ENCODE measurements around the gene IFNA21.
"Not testable (repeated sequence)": the region's sequence is repeated elsewhere in the genome, so short reads cannot be mapped to it uniquely, and the experiment has no call there.

IFNA21 gene

DNA sequence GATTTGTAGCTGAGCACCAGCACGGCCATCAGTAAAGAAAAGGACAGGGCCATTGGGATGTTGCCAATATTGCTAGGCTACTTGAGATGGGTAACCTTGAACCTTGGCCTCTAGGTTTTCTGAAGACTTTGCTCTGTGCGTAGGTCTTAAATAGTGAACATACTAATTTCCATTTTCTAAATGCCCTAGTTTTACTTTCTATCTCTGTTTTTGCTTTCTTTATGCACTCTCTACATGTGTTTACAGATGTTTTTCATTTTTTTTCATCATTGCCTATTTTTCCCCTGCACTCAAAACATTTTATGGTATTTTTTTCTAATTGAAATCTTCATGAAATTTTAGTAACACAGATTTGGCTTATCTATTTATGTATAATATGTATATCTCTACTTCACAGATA is at the start of gene IFNA21:
TSS of gene IFNA21 (minus strand) at position 101 of the 400 bp plus-strand sequence. CDS start at position 53, 48 bp downstream.
- not testable (repeated sequence) for DNase-seq

DNA sequence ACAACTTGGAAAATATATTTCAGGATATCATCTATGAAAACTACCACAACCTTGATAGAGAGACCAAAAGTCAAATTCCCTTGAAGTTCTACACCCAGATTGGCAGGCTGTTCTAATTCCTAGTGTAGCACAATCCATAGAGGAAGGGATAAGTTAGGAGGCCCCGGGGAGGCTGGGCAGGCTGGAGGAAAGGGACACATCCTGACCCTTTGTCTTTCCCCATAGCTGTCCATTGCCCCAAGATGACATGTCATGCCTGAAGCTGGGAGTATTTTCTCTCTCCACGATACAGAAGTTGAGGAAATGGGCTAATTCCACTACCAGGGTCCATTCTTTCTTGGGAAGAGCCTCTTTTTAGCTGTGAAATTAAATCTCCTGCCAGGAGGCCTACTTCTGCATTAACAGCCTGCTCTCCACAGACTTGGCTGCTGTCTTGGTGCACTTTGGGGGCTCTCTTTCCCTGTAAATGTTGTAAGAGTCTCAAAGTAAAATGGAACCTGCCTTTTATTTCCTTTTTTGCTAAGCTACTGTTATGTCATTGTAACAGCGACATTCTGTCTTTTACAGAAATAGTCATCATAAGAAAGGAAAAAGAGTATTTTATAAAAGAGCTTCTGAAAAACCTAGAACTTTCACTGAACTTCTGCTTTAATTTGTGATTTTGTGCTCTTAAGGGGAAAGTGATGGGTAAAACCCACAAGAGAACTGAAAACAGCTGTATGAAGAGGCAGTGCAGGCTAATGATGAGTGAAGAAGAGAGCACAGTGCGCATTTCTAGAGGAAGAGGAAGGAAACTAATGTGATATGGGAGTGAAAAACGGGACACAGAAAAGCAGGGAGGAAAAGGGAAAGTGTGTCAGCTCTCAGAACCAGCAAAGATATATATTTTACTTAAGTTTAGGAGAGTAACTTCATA is 47.2 kb upstream of the IFNA21 start:
- not testable (repeated sequence) for DNase-seq

DNA sequence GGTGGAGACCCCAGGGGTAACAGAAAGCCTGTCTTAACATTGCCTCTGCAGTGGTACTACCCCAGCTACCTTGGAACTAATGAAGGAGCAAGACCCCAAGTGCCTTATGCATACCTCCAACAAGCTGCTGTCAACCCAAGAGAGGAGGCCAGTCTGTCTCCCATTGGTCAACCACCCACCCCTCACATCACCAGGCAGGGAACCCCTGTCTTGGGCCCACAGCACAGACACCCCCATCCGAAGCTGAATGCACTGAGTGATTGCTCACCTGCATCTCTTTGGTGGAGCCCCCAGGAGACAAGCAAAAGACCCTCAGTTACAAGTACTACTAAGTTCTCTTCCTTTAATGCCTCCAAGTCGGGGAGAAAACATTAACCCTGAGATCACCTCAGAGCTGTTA is 45.7 kb upstream of the IFNA21 start:
- DNase-seq = not testable (repeated sequence)

DNA sequence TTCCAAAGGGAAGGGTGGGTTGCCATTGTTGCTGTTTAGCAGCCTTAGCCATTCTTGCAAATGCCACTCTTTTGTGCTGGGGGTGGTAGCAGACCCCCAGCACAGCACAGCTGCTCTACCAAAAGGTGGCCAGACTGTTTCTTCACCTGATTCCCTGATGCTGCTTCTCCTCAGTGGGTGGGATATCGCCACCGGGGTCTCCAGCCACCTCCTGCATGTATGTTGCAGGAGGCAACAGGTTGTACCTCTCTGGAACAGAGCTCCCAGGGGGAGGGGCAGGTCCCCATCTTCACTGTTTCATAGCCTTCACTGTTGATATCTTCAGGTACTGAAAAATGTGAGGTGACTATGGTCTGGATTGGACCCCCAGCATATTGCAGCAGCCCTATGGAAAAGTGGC is 44.3 kb upstream of the IFNA21 start:
- DNase-seq = not testable (repeated sequence)

DNA sequence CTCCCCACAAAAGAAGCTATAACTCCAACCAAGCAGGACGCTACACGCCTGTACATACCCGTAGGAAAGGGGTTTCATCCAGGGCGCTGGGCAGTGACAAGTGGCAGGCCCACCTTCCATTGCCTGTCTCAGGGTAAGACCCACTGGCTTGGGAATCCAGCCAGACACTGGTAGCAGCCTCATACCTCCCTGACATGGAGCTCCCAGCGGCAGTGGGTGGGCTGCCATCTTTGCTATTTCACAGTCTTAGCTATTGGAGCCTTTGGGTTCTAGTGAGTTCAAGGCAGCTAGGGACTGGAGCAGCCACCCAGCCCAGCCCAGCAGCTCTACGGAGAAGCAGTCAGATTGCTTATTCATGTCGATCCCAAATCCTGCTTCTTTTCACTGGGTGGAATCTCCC is 43.9 kb upstream of the IFNA21 start:
- no peak for DNase-seq

DNA sequence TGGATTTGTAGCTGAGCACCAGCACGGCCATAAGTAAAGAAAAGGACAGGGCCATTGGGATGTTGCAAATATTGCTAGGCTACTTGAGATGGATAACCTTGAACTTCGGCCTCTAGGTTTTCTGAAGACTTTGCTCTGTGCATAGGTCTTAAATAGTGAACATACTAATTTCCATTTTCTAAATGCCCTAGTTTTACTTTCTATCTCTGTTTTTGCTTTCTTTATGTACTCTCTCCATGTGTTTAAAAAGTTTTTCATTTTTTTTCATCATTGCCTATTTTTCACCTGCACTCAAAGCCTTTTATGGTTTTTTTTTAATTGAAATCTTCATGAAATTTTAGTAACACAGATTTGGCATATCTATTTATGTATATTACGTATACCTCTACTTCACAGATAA is 40.6 kb upstream of the IFNA21 start, which contains the start of gene IFNA10:
TSS of gene IFNA10 (minus strand) at position 101 of the 400 bp plus-strand sequence. CDS start at position 55, 46 bp downstream.
- DNase-seq = not testable (repeated sequence)

DNA sequence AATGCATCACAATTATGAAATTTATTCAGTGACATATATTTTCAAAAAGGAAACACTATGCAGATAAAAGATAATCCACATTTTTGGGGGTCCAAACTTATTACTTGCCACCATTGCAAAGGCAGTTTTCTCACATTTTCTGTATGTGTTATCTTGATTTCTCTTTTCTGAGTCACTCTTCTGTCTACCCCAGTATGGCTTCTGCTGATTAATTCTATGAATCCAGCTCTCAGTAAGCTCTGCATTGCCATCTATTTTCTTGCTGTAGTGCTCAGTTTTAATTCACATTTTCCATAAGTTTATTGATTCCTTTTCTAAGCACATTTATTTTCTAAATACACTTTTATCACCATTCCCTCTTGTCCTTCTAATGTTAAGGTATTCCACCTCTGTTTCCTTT is 38.7 kb upstream of the IFNA21 start:
- DNase-seq = no peak

DNA sequence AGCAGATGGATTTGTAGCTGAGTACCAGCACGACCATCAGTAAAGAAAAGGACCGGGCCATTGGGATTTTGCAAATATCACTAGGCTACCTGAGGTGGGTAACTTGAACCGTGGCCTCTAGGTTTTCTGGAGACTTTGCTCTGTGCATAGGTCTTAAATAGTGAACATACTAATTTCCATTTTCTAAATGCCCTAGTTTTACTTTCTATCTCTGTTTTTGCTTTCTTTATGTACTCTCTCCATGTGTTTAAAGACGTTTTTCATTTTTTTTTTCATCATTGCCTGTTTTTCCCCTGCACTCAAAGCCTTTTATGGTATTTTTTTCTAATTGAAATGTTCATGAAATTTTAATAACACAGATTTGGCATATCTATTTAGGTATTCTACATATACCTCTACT is 35.6 kb upstream of the IFNA21 start, which contains the start of gene IFNA7:
TSS of gene IFNA7 (minus strand) at position 101 of the 400 bp plus-strand sequence. CDS start at position 61, 40 bp downstream.
- not testable (repeated sequence) for DNase-seq

DNA sequence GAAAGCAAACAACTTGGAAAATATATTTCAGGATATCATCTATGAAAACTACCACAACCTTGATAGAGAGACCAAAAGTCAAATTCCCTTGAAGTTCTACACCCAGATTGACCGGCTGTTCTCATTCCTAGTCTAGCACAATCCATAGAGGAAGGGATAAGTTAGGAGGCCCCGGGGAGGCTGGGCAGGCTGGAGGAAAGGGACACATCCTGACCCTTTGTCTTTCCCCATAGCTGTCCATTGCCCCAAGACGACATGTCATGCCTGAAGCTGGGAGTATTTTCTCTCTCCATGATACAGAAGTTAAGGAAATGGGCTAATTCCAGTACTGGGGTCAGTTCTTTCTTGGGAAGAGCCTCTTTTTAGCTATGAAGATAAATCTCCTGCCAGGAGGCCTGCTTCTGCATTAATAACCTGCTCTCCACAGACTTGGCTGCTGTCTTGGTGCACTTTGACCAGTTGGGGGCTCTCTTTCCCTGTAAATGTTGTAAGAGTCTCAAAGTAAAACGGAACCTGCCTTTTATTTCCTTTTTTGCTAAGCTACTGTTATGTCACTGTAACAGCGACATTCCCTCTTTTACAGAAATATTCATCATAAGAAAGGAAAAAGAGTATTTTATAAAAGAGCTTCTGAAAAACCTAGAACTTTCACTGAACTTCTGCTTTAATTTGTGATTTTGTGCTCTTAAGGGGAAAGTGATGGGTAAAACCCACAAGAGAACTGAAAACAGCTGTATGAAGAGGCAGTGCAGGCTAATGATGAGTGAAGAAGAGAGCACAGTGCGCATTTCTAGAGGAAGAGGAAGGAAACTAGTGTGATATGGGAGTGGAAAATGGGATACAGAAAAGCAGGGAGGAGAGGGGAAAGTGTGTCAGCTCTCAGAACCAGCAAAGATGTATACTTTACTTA is 28.7 kb upstream of the IFNA21 start:
- not testable (repeated sequence) for DNase-seq

DNA sequence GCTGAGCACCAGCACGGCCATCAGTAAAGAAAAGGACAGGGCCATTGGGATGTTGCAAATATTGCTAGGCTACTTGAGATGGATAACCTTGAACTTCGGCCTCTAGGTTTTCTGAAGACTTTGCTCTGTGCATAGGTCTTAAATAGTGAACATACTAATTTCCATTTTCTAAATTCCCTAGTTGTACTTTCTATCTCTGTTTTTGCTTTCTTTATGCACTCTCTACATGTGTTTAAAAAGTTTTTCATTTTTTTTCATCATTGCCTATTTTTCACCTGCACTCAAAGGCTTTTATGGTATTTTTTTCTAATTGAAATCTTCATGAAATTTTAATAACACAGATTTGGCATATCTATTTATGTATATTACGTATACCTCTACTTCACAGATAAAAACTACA is 21.0 kb upstream of the IFNA21 start, which contains the start of gene IFNA4:
TSS of gene IFNA4 (minus strand) at position 101 of the 400 bp plus-strand sequence. CDS start at position 45, 56 bp downstream.
- DNase-seq = not testable (repeated sequence)

DNA sequence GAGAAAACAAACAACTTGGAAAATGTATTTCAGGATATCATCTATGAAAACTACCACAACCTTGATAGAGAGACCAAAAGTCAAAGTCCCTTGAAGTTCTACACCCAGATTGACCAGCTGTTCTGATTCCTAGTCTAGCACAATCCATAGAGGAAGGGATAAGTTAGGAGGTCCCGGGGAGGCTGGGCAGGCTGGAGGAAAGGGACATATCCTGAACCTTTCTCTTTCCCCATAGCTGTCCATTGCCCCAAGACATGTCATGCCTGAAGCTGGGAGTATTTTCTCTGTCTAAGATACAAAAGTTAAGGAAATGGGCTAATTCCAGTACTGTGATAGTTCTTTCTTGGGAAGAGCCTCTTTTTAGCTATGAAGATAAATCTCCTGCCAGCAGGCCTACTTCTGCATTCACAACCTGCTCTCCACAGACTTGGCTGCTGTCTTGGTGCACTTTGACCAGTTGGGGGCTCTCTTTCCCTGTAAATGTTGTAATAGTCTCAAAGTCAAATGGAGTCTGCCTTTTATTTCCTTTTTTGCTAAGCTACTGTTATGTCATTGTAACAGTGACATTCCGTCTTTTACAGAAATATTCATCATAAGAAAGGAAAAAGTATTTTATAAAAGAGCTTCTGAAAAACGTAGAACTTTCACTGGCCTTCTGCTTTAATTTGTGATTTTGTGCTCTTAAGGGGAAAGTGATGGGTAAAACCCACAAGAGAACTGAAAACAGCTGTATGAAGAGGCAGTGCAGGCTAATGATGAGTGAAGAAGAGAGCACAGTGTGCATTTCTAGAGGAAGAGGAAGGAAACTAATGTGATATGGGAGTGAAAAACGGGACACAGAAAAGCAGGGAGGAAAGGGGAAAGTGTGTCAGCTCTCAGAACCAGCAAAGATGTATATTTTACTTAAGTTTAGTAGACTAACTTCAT is 16.6 kb upstream of the IFNA21 start:
- not testable (repeated sequence) for DNase-seq

DNA sequence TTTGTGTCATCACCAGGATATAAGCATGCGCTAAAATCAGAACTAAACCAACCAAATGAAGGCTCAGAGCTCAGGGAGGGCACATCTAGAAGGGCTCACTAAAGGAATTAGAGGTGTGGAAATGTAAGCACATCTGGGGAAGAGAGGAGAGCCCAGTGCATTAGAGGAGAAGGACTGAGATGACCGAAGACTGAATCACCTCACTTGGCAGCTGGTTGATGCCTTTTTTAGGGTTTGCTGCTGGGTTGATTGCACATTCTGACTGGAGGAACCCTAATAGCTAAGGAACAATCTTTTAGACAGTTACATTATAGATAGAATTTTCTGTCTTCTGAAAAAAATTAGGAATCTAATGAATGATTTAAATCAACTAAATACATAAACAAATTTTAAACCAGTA is 8.2 kb upstream of the IFNA21 start:
- DNase-seq = no peak

DNA sequence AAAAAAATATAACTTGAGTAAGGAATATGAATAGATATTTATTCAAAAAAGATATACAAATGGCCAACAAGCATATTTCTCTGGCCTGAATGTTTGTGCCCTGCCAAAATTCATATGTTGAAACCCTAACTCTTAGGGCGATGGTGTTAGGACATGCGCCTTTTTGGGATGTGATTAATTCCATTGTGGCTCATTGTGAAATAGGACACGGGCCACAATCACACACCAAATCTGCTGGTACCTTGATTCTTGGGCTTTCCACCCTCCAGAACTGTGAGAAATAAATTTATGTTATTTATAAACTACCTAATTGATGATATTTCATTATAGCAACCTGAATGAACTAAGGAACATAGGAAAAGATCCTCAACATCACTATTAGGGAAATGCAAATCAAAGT is 5.7 kb upstream of the IFNA21 start:
- no peak for DNase-seq

DNA sequence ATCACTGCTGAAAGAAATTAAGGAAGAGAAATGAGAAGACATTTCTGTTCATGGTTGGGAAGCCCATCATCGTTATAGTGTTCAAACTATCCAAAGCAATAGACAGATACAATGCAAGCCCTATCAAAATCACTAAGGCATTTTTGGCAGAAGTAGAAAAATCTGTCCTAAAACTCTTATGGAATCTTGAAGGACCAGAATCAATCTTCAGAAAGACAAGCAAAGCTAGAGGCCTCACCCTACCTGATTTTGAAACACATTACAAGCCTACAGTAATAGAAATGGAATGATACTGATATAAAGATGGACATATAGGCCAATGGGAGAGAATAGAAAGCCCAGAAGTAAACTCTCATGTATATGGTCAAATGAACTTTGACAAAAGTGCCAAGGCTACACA is 4.9 kb upstream of the IFNA21 start:
- DNase-seq = no peak

DNA sequence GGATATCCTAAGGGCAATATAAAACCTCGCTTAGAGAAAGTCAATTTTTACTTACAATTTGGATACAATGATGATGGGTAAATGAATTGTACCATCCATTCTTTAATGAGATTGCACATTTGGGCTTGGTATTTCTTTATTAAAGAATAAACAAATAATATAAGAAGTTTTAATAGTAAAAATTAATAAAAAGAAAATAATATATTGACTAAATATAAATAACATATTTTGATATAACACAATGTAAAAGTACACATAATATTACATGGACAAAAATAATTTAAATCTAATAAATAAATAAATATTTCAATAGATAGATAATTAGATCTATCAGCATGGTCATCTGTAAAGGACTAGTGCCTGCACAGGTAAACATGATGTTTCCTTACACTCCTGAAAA is 944 bp downstream of the IFNA21 start:
- no peak for DNase-seq

DNA sequence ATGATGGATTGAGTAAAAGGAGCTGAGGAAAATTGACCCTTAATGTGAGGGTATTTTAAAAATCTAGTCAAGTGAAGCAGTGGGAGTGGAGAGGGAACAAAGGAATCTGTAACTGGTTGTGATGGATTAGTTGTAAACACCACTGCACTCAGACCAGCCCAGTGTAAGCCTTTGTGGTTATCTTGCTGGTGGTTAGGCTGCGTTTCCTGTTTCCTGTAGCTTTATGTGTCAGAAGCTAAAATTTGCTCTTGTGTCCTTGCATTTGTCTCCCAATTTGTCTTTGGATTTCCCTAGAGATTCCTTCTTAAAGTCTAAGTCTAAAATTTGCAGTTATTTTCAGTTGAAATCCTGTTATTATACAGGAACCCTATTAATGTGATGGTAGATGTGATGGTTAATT is 6.3 kb downstream of the IFNA21 start:
- DNase-seq = no peak

DNA sequence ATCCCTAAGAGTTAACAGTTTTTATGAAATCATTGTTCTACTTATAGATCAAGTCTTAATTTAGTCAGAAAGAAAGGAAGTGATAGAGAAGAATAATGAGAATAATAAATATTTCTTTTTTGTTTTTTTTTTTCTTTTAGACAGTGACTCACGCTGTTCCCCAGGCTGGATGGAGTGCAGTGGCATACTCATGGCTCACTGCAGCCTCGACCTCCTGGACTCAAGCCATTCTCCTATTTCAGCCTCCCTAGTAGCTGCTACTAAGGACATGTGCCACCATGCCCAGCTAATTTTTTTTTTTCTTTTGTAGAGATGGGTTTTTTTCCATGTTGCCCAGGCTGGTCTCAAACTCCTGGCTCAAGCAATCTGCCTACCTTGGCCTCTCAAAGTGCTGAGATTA is 11.0 kb downstream of the IFNA21 start:
- no peak for DNase-seq

DNA sequence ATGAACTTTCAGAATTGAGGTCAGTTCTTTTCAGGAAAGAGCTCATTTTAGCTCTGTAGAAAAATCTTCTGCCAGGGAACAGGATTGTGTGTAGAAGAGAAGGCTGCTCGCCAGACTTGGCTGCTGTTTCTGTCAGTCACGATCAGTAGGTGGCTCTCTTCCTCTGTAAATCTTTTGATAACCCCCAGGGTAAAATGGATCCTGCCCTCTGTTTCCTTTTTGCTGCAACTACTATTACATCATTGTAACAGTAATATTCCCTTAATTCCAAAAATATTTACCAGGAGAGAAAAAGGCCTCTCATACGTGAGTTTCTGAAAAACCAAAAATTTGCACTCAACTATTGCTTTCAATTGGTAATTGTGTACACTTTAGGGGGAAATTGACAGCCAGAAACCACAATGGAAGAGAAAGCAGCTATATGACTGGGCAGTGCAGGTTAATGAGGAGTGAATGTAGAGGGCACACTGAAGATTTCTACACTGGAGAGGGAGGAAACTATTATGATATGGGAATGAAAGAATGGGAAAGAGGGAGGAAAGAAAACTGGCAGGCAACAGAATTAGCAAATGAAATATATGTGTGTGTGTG is 12.3 kb downstream of the IFNA21 start:
- no peak for DNase-seq

DNA sequence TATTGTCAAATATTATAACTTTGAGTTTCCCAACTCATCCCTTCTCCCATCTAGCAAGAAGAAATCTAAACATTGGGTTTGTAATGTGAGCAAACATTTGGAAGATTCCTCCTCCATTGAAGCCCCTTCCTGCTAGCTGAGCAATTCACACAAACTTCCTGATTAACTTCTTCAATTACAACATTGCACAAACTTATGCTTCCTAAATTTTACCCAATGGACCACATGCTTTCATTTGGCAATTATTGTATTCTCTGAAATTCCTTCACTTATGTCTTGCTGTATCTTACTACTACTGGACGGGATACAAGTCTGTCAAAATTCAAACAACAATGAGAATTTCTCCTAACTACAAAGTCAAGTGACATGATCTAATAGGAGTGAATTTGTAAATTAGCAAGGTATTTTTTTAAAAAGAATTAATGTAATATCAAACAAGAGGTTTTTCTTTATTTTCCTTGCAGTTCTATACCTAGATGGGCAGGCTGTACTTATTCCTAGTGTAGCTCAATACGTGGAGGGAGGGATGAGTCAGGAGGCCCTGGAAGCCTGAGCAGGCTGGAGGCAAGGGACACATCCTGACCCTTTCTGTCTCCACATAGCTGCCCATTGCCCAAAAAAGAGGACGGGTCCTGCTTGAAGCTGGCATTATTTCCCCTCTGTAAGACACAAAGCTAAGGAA is 13.0 kb downstream of the IFNA21 start:
- no peak for DNase-seq

DNA sequence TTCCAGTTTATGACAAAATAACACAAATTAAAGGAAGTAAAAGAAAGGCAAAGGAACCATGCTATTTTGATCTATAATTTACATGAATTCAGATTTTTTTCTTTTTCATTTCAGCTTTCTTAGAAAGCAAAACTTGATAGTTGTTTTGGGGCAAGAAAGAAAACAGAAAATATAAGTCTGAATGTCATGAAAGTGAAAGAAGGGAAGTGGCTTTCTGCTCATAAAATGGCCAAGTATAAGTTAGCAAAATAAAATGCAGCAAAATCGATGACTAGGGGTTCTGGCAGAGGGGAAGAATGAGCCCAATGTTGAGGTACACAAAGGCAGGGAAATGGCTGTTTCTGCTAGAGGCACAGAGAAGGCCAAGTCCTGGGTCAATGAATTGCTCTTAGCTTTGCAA is 21.9 kb downstream of the IFNA21 start:
- no peak for DNase-seq

DNA sequence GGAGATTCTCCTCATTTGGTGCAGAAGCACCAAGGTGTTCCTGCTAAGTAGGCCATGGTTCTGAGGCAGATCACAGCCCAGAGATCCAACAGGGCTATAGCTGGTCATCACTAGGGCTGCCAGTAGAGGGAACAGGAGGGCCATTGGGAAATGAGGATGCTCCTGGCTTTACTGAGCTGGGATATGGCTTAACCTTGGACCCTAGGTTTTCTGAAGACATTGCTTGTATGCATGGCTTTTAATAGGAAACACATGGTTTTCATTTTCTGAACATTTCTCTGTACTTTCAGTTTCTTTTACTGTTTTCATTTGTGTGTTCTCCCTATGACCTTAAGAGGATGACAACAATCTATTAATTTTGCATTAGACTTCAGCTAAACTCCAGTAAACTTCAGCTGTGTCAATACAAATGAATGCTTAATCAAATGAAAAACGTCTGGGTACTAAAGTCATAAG is 25.0 kb downstream of the IFNA21 start, which contains the start of gene IFNW1:
TSS of gene IFNW1 (minus strand) at position 406 of the 456 bp plus-strand sequence. CDS start at position 144, 262 bp downstream.
- no peak for DNase-seq

Measured in T1000 (cell line).